Endothelial cell of umbilical vein (primary cell): ENCODE measurements around the gene PPP1R9B. TPM values are rescaled to one million over a fixed set of nuclear protein-coding genes. Genes with fewer than 3 reads are reported as not detected.

ENCODE experiments used
- BruUV-seq: library from RNA; stranded (reverse); fragments of 400-500 nt; replicated peaks from 2 replicates; lab custom pipeline; 2021; lab: Mats Ljungman, UMichigan
- CTCF ChIA-PET: fragments of 300-600, 350-600 bp; sonication (Branson Sonifier 250); formaldehyde crosslinking; loops from one replicate; lab custom pipeline; 2021; ENCODE audit warnings: antibody characterized with exemption, inconsistent platforms; lab: Charles Lee
- POLR2A ChIA-PET: fragments of 300-600, 350-600 bp; sonication (Branson Sonifier 250); formaldehyde crosslinking; loops from one replicate; lab custom pipeline; 2021; ENCODE audit warnings: antibody characterized with exemption, inconsistent platforms; lab: Charles Lee
- DNase-seq: peaks from one replicate; pipeline ENCODE4 v3.0.0-alpha.2; 2011; ENCODE audit warnings: low read depth, low spot score
- FAIRE-seq: peaks from 2 replicates; lab custom pipeline; 2011; peaks lifted over from hg19 to GRCh38; lab: Jason Lieb, UNC
- H2AFZ ChIP-seq: 2 replicates; pipeline ENCODE4 v1.6.0; 2012; ENCODE audit warnings: low read depth, low read length, control low read depth, inconsistent platforms
- H3K27ac ChIP-seq: 2 replicates; pipeline ENCODE4 v1.5.1; 2011; ENCODE audit warnings: low read depth, mild to moderate bottlenecking, control low read depth, low read length, moderate library complexity; ENCODE audit not compliant: insufficient read depth
- H3K27me3 ChIP-seq, 2 experiments: 2 replicates each; pipeline versions ENCODE4 v1.6.0 to v1.6.1; 2011; ENCODE audit warnings: low read length in 2 of 2, mixed read lengths in 1 of 2; ENCODE audit not compliant: control insufficient read depth in 2 of 2, insufficient read depth in 2 of 2
- H3K36me3 ChIP-seq, 2 experiments: 2 replicates in 1 of 2; 3 replicates in 1 of 2; pipeline ENCODE4 v1.5.1; 2011; ENCODE audit warnings: low read length in 2 of 2, mild to moderate bottlenecking in 1 of 2, moderate library complexity in 1 of 2; ENCODE audit not compliant: control insufficient read depth in 2 of 2, insufficient read depth in 2 of 2; ENCODE audit errors: extremely low read depth in 1 of 2
- H3K4me1 ChIP-seq: 3 replicates; pipeline ENCODE4 v1.5.1; 2011; ENCODE audit warnings: mild to moderate bottlenecking, low read length; ENCODE audit not compliant: control insufficient read depth, insufficient read depth; ENCODE audit errors: extremely low read depth
- H3K4me2 ChIP-seq: 2 replicates; pipeline ENCODE4 v1.6.1; 2011; ENCODE audit warnings: low read length, control low read depth, mixed read lengths; ENCODE audit not compliant: insufficient read depth
- H3K4me3 ChIP-seq, 3 experiments: fragments of 200-600 bp in 1 of 3; sonication (generic), shearing (Covaris generic) in 1 of 3; replicated peaks in 1 of 3; 2 replicates each; pipeline ENCODE4 v1.5.1; 2011 to 2016; ENCODE audit warnings: control low read depth in 3 of 3, low read length in 3 of 3, mild to moderate bottlenecking in 2 of 3, inconsistent platforms in 1 of 3, low read depth in 1 of 3, moderate library complexity in 1 of 3; ENCODE audit not compliant: insufficient read depth in 1 of 3
- H3K79me2 ChIP-seq: 2 replicates; pipeline ENCODE4 v1.6.0; 2012; ENCODE audit warnings: low read length, inconsistent platforms; ENCODE audit not compliant: control insufficient read depth, insufficient read depth
- H3K9ac ChIP-seq: replicated peaks from 2 replicates; pipeline ENCODE3; 2011; ENCODE audit warnings: low read length, control low read depth; ENCODE audit not compliant: insufficient read depth; ENCODE audit errors: extremely low read depth
- H3K9me1 ChIP-seq: replicated peaks from 3 replicates; pipeline ENCODE4 v1.6.0; 2011; ENCODE audit warnings: mild to moderate bottlenecking, low read length; ENCODE audit not compliant: control insufficient read depth, insufficient read depth; ENCODE audit errors: extremely low read depth
- H3K9me3 ChIP-seq: replicated peaks from 2 replicates; pipeline ENCODE4 v1.5.1; 2012; ENCODE audit warnings: low read length, inconsistent platforms; ENCODE audit not compliant: control insufficient read depth, insufficient read depth
- H4K20me1 ChIP-seq: replicated peaks from 2 replicates; pipeline ENCODE3; 2011; ENCODE audit warnings: mild to moderate bottlenecking, low read length; ENCODE audit not compliant: control insufficient read depth, insufficient read depth; ENCODE audit errors: extremely low read depth
- EZH2 ChIP-seq: IDR thresholded peaks from 2 replicates; pipeline ENCODE4 v1.6.1; 2012; ENCODE audit warnings: borderline replicate concordance, low read depth, mild to moderate bottlenecking, moderate library complexity, low read length, inconsistent platforms; ENCODE audit not compliant: severe bottlenecking
- FOS ChIP-seq: IDR thresholded peaks from 2 replicates; pipeline ENCODE4 v1.6.1; 2011; ENCODE audit warnings: mild to moderate bottlenecking, low read length, moderate library complexity, borderline replicate concordance; ENCODE audit not compliant: insufficient read depth
- GATA2 ChIP-seq: IDR thresholded peaks from 2 replicates; pipeline ENCODE4 v1.7.0; 2011; ENCODE audit warnings: low read depth, mild to moderate bottlenecking, moderate library complexity, mixed read lengths, low read length; ENCODE audit not compliant: insufficient read length, insufficient read depth
- JUN ChIP-seq: IDR thresholded peaks from 2 replicates; pipeline ENCODE4 v1.6.1; 2011; ENCODE audit warnings: borderline replicate concordance, low read depth; ENCODE audit not compliant: insufficient read length, insufficient read depth
- MYC ChIP-seq: IDR thresholded peaks from one replicate; pipeline ENCODE4 v1.6.1; 2011; ENCODE audit warnings: mild to moderate bottlenecking, low read depth, low read length
- POLR2A ChIP-seq: IDR thresholded peaks from 2 replicates; pipeline ENCODE4 v1.6.1; 2012; ENCODE audit warnings: low read depth, mild to moderate bottlenecking, control low read depth, low read length
- POLR2AphosphoS5 ChIP-seq: IDR thresholded peaks from 2 replicates; pipeline ENCODE4 v1.6.1; 2012; ENCODE audit warnings: low read depth, mild to moderate bottlenecking, control low read depth, low read length, moderate library complexity; ENCODE audit not compliant: insufficient read depth
- dilution Hi-C: fragments of 300-500 bp; cut with MboI; formaldehyde crosslinking; loops from one replicate; pipeline ENCODE4 v1.15.0; 2019; ENCODE audit warnings: low sequenced_read_pairs; ENCODE audit not compliant: extremely low pct_ligation_motif_present
- intact Hi-C: fragments of 100-400 bp; cut with micrococcal nuclease; formaldehyde crosslinking; loops from one replicate; pipeline ENCODE4 v1.10.0; 2022
- polyA plus RNA-seq, 4 experiments: library from polyadenylated mRNA; depleted of rRNA in 3 of 4; stranded (reverse) in 3 of 4; unstranded in 1 of 4; fragments of >200 nt; gene quantifications; 2 replicates each; pipeline versions ENCODE4 v1.2.1 to v1.2.3, GENCODE V29; 2011 to 2012; ENCODE audit warnings: missing spikeins in 1 of 4
- total RNA-seq: library from RNA; stranded (reverse); gene quantifications from 2 replicates; pipeline ENCODE4 v1.2.3, GENCODE V29; 2021
- TF ChIP-seq, protein P1 (sequence below), 2 donors: IDR thresholded peaks; 1 replicate in 1 of 2; 2 replicates in 1 of 2; pipeline ENCODE4 v1.5.1; 2011; ENCODE audit warnings: low read length in 2 of 2, mild to moderate bottlenecking in 2 of 2, moderate library complexity in 2 of 2, control low read depth in 1 of 2, inconsistent platforms in 1 of 2, low read depth in 1 of 2; ENCODE audit not compliant: insufficient read depth in 1 of 2; ENCODE audit errors: extremely low read depth in 1 of 2
- TF ChIP-seq, protein P2 (sequence below): IDR thresholded peaks from 2 replicates; pipeline ENCODE4 v1.6.1; 2011; ENCODE audit not compliant: insufficient read depth, insufficient read length

Gene PPP1R9B
- total and polyA plus RNA-seq, 2 donors (not counting 3 experiments of a cell fraction or from before 2014, with no cell fraction given) = 20.1 to 60.2 TPM

GRCh38 chr17:50100921-50101345 is 49.5 kb downstream of the PPP1R9B start:
- Histone ChIP-seq H4K20me1 (no peaks in the 10 kb centered on the region), H3K4me1 (no peaks in the 10 kb centered on the region), H3K27ac (no peak overlapping the region), H3K36me3 (peaks cover 0 to 5% of the 10 kb centered on the region in 2 experiments), H3K9me3 (no peaks in the 10 kb centered on the region), H3K9me1 (no peaks in the 10 kb centered on the region), H3K4me3 (no peak overlapping the region), H3K27me3 (no peaks in the 10 kb centered on the region), H3K79me2 (no peaks in the 10 kb centered on the region), H2AFZ (no peak overlapping the region), H3K9ac (no peak overlapping the region), H3K4me2 (no peak overlapping the region)
- CTCF ChIA-PET = interaction anchor here (0.8 to 3.9 kb wide), 2 partner anchors 14 to 16 kb away, joined by 4 to 12 read pairs; no protein-coding TSS in a partner anchor
- dilution Hi-C loops (no loop called here), intact Hi-C loops (no loop called here)
- FAIRE-seq = no peak
- TF ChIP-seq POLR2A (no peak), GATA2 (no peak), POLR2AphosphoS5 (no peak), MYC (no peak), FOS (no peak), JUN (no peak), EZH2 (no peak)
- TF ChIP-seq, protein P1, sequence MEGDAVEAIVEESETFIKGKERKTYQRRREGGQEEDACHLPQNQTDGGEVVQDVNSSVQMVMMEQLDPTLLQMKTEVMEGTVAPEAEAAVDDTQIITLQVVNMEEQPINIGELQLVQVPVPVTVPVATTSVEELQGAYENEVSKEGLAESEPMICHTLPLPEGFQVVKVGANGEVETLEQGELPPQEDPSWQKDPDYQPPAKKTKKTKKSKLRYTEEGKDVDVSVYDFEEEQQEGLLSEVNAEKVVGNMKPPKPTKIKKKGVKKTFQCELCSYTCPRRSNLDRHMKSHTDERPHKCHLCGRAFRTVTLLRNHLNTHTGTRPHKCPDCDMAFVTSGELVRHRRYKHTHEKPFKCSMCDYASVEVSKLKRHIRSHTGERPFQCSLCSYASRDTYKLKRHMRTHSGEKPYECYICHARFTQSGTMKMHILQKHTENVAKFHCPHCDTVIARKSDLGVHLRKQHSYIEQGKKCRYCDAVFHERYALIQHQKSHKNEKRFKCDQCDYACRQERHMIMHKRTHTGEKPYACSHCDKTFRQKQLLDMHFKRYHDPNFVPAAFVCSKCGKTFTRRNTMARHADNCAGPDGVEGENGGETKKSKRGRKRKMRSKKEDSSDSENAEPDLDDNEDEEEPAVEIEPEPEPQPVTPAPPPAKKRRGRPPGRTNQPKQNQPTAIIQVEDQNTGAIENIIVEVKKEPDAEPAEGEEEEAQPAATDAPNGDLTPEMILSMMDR (IDR thresholded peaks at IDR 0.05; ENCODE audit: extremely low read depth in 1 of 2, insufficient read depth in 1 of 2, low read depth in 1 of 2, low read length in 2 of 2) = no peak
- TF ChIP-seq, protein P2, sequence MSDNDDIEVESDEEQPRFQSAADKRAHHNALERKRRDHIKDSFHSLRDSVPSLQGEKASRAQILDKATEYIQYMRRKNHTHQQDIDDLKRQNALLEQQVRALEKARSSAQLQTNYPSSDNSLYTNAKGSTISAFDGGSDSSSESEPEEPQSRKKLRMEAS = no peak
- POLR2A ChIA-PET = no interaction called here
- DNase-seq = no peak
- no TSS peak for BruUV-seq
